Measurements from ENCODE around the gene CDKN2AIPNL.

Gene CDKN2AIPNL

GRCh38 chr5:134410822-134411221 lies 859 bp downstream of the CDKN2AIPNL start:
- peaks cover 13% of the 10 kb centered on the region for H3K4me1 ChIP-seq (ENCODE audit: low read length)
- no peaks in the 10 kb centered on the region for H3K9me3 ChIP-seq (ENCODE audit: insufficient read depth, low read length)
- H2AFZ ChIP-seq (ENCODE audit: low read depth, low read length): no peak overlapping the region

GRCh38 chr5:134409321-134409720 lies 2.4 kb downstream of the CDKN2AIPNL start:
- no peak overlapping the region for H2AFZ ChIP-seq (ENCODE audit: low read depth, low read length)
- no peaks in the 10 kb centered on the region for H3K36me3 ChIP-seq (replicated peaks; ENCODE audit: low read depth, low read length)
- H3K9me3 ChIP-seq (ENCODE audit: insufficient read depth, low read length): no peaks in the 10 kb centered on the region
- H3K4me2 ChIP-seq (ENCODE audit: low read length): no peak overlapping the region
- peaks cover 13% of the 10 kb centered on the region for H3K4me1 ChIP-seq (ENCODE audit: low read length)
- H3K27ac ChIP-seq (ENCODE audit: low read length): no peak overlapping the region
- H3K27me3 ChIP-seq (ENCODE audit: low read depth, low read length): no peaks in the 10 kb centered on the region
- no peak overlapping the region for H3K4me3 ChIP-seq (ENCODE audit: low read length)
- H3K9ac ChIP-seq (ENCODE audit: low read length): no peak overlapping the region
- H4K20me1 ChIP-seq (ENCODE audit: insufficient read depth, low read length): no peaks in the 10 kb centered on the region
- H3K79me2 ChIP-seq (ENCODE audit: low read length): peaks cover 36% of the 10 kb centered on the region
- TF ChIP-seq CTCF (IDR thresholded peaks at IDR 0.05; ENCODE audit: low read depth, low read length) (no peak), EZH2phosphoT487 (IDR thresholded peaks at IDR 0.05; ENCODE audit: low read depth) (no peak)

More at GRCh38 chr5:134410822-134411221, 859 bp downstream of the CDKN2AIPNL start:
- H4K20me1 ChIP-seq (ENCODE audit: insufficient read depth, low read length): no peaks in the 10 kb centered on the region
- no peak for TF ChIP-seq CTCF (IDR thresholded peaks at IDR 0.05; ENCODE audit: low read depth, low read length)
- no peak for TF ChIP-seq EZH2phosphoT487 (IDR thresholded peaks at IDR 0.05; ENCODE audit: low read depth)
- H3K27me3 ChIP-seq (ENCODE audit: low read depth, low read length): no peaks in the 10 kb centered on the region
- H3K4me3 ChIP-seq (ENCODE audit: low read length): peak overlapping the region; percentile 98
- H3K36me3 ChIP-seq (replicated peaks; ENCODE audit: low read depth, low read length): no peaks in the 10 kb centered on the region
- no peak overlapping the region for H3K27ac ChIP-seq (ENCODE audit: low read length)
- peaks cover 36% of the 10 kb centered on the region for H3K79me2 ChIP-seq (ENCODE audit: low read length)
- H3K4me2 ChIP-seq (ENCODE audit: low read length): peak overlapping the region; percentile 90
- peak overlapping the region; percentile 86 for H3K9ac ChIP-seq (ENCODE audit: low read length)

- H3K4me3 ChIP-seq (ENCODE audit: low read length): no peak overlapping the region
- H2AFZ ChIP-seq (ENCODE audit: low read depth, low read length): no peak overlapping the region
- H3K79me2 ChIP-seq (ENCODE audit: low read length): peaks cover 28% of the 10 kb centered on the region
- no peaks in the 10 kb centered on the region for H3K9me3 ChIP-seq (ENCODE audit: insufficient read depth, low read length)
- no peaks in the 10 kb centered on the region for H4K20me1 ChIP-seq (ENCODE audit: insufficient read depth, low read length)
- TF ChIP-seq CTCF (IDR thresholded peaks at IDR 0.05; ENCODE audit: low read depth, low read length) (no peak), EZH2phosphoT487 (IDR thresholded peaks at IDR 0.05; ENCODE audit: low read depth) (no peak)
- no peaks in the 10 kb centered on the region for H3K36me3 ChIP-seq (replicated peaks; ENCODE audit: low read depth, low read length)
- H3K9ac ChIP-seq (ENCODE audit: low read length): no peak overlapping the region
- peaks cover 9% of the 10 kb centered on the region for H3K4me1 ChIP-seq (ENCODE audit: low read length)
- no peak overlapping the region for H3K27ac ChIP-seq (ENCODE audit: low read length)
- H3K27me3 ChIP-seq (ENCODE audit: low read depth, low read length): no peaks in the 10 kb centered on the region
- H3K4me2 ChIP-seq (ENCODE audit: low read length): no peak overlapping the region
Observed at GRCh38 chr5:134406390-134406789, 5.3 kb downstream of the CDKN2AIPNL start.

GRCh38 chr5:134403951-134404350 lies 7.7 kb downstream of the CDKN2AIPNL start:
- TF ChIP-seq CTCF (IDR thresholded peaks at IDR 0.05; ENCODE audit: low read depth, low read length) (no peak), EZH2phosphoT487 (IDR thresholded peaks at IDR 0.05; ENCODE audit: low read depth) (no peak)
- H3K27ac ChIP-seq (ENCODE audit: low read length): no peak overlapping the region
- no peak overlapping the region for H3K9ac ChIP-seq (ENCODE audit: low read length)

More at GRCh38 chr5:134403951-134404350, 7.7 kb downstream of the CDKN2AIPNL start:
- Histone ChIP-seq H2AFZ (ENCODE audit: low read depth, low read length) (no peak overlapping the region), H3K4me3 (ENCODE audit: low read length) (no peak overlapping the region), H4K20me1 (ENCODE audit: insufficient read depth, low read length) (no peaks in the 10 kb centered on the region), H3K4me2 (ENCODE audit: low read length) (no peak overlapping the region), H3K9me3 (ENCODE audit: insufficient read depth, low read length) (no peaks in the 10 kb centered on the region), H3K36me3 (replicated peaks; ENCODE audit: low read depth, low read length) (peaks cover 5% of the 10 kb centered on the region), H3K4me1 (ENCODE audit: low read length) (no peaks in the 10 kb centered on the region), H3K27me3 (ENCODE audit: low read depth, low read length) (no peaks in the 10 kb centered on the region), H3K79me2 (ENCODE audit: low read length) (peaks cover 3% of the 10 kb centered on the region)
